Stimulated activated CD8-positive, alpha-beta memory T cell treated with anti-CD3 and anti-CD28 coated beads, Interleukin-15, amount 100 ng/mL, for 4 hours (primary cell): ENCODE data around the gene SLC25A18.
"Not testable (repeated sequence)": the region's sequence is repeated elsewhere in the genome, so short reads cannot be mapped to it uniquely, and the experiment has no call there.

Experiments
- DNase-seq, 2 donors: peaks; one replicate each; pipeline ENCODE4 v3.0.0-alpha.2; 2020; ENCODE audit warnings: low read depth in 2 of 2

SLC25A18 gene

GRCh38 chr22:17607891-17608521 lies 44.7 kb downstream of the SLC25A18 start:
- no peak for DNase-seq

GRCh38 chr22:17612057-17612456 lies 48.8 kb downstream of the SLC25A18 start:
- DNase-seq = no peak

- no peak for DNase-seq
Measured at GRCh38 chr22:17613280-17613679, 50.0 kb downstream of the SLC25A18 start.

GRCh38 chr22:17627961-17628405 lies 64.7 kb downstream of the SLC25A18 start:
- no peak for DNase-seq

- peak; percentile 85 to 91 for DNase-seq
Measured at GRCh38 chr22:17628406-17629172, 65.3 kb downstream of the SLC25A18 start, which contains the start of gene ATP6V1E1. TSS of gene ATP6V1E1 (minus strand) at chr22:17628749. CDS start at chr22:17628635, 114 bp downstream.

GRCh38 chr22:17629173-17629489 lies 65.8 kb downstream of the SLC25A18 start:
- no peak for DNase-seq

- DNase-seq = no peak
Measured at GRCh38 chr22:17629641-17630040, 66.3 kb downstream of the SLC25A18 start.

GRCh38 chr22:17631076-17631565 lies 67.8 kb downstream of the SLC25A18 start:
- no peak for DNase-seq

GRCh38 chr22:17633217-17633997 lies 70.1 kb downstream of the SLC25A18 start:
- DNase-seq = no peak

- no peak for DNase-seq
Measured at GRCh38 chr22:17633998-17634323, 70.7 kb downstream of the SLC25A18 start.

- DNase-seq = no peak
Measured at GRCh38 chr22:17634696-17635095, 71.4 kb downstream of the SLC25A18 start.

GRCh38 chr22:17636850-17637249 lies 73.6 kb downstream of the SLC25A18 start:
- not testable (repeated sequence) for DNase-seq

GRCh38 chr22:17637490-17638181 lies 74.3 kb downstream of the SLC25A18 start:
- DNase-seq = no peak

GRCh38 chr22:17638182-17638431 lies 74.8 kb downstream of the SLC25A18 start:
- no peak for DNase-seq

GRCh38 chr22:17638432-17639246 lies 75.3 kb downstream of the SLC25A18 start, which contains the start of gene BCL2L13:
TSS of gene BCL2L13 (plus strand) at chr22:17638757. CDS start at chr22:17655712, 16,955 bp downstream.
- DNase-seq = peak; percentile 76 to 77

- DNase-seq = no peak
Measured at GRCh38 chr22:17639247-17639741, 76.0 kb downstream of the SLC25A18 start.
